PC-3 (cell line): ENCODE measurements around the gene ZCCHC14.
"Not testable (repeated sequence)": the region's sequence is repeated elsewhere in the genome, so short reads cannot be mapped to it uniquely, and the experiment has no call there.

ENCODE experiments used
- CTCF ChIP-seq: fragments of 300-600 bp; sonication (generic); conservative IDR thresholded peaks from 2 replicates; pipeline ENCODE4 v1.5.1; 2017; ENCODE audit warnings: antibody characterized with exemption, low read depth, mild to moderate bottlenecking, low read length
- EZH2 ChIP-seq: fragments of 300-600 bp; sonication (generic); IDR thresholded peaks from one replicate; pipeline ENCODE4 v1.6.1; 2017; ENCODE audit warnings: antibody characterized with exemption, mild to moderate bottlenecking, low read length; ENCODE audit not compliant: unreplicated experiment

GRCh38 chr16:87503232-87503937, 10.6 kb upstream of the ZCCHC14 start:
- not testable (repeated sequence) for TF ChIP-seq CTCF, EZH2
